H1 (cell line): ENCODE measurements around the gene MRAP2. TPM values are rescaled to one million over a fixed set of nuclear protein-coding genes. Genes with fewer than 3 reads are reported as not detected.

ENCODE experiments used
- CTCF ChIA-PET: fragments of 300-600 bp; sonication (Branson Sonifier 250); formaldehyde crosslinking; loops from one replicate; lab custom pipeline; 2021; ENCODE audit not compliant: partially characterized antibody; lab: Charles Lee
- POLR2A ChIA-PET: fragments of 300-600 bp; sonication (Branson Sonifier 250); formaldehyde crosslinking; loops from one replicate; lab custom pipeline; 2021; ENCODE audit warnings: inconsistent platforms; ENCODE audit not compliant: partially characterized antibody; lab: Charles Lee
- DNase-seq, 2 experiments: peaks; one replicate each; pipeline versions ENCODE4 v3.0.0 to v3.0.0-alpha.2; 2010 to 2022; ENCODE audit warnings: low spot score in 2 of 2, low read depth in 1 of 2, mixed read lengths in 1 of 2
- FAIRE-seq: peaks from 2 replicates; lab custom pipeline; 2011; peaks lifted over from hg19 to GRCh38; lab: Jason Lieb, UNC
- H2AFZ ChIP-seq: 2 replicates; pipeline ENCODE4 v1.8.1; 2012; ENCODE audit warnings: low read length, inconsistent platforms
- H2AK5ac ChIP-seq: 2 replicates; pipeline ENCODE4 v1.6.1; 2013; ENCODE audit warnings: low read depth, low read length
- H2BK120ac ChIP-seq: replicated peaks from 2 replicates; pipeline ENCODE3; 2013; ENCODE audit warnings: low read depth, low read length, inconsistent platforms
- H2BK12ac ChIP-seq: 2 replicates; pipeline ENCODE4 v1.6.1; 2013; ENCODE audit warnings: low read depth, low read length
- H2BK15ac ChIP-seq: 2 replicates; pipeline ENCODE4 v1.6.1; 2013; ENCODE audit warnings: low read length
- H2BK20ac ChIP-seq: 2 replicates; pipeline ENCODE4 v1.6.1; 2013; ENCODE audit warnings: low read length
- H2BK5ac ChIP-seq: 2 replicates; pipeline ENCODE4 v1.6.1; 2013; ENCODE audit warnings: low read depth, low read length
- H3K14ac ChIP-seq: 2 replicates; pipeline ENCODE4 v1.6.1; 2013; ENCODE audit warnings: inconsistent platforms; ENCODE audit not compliant: insufficient read length
- H3K18ac ChIP-seq: 2 replicates; pipeline ENCODE4 v1.6.1; 2013; ENCODE audit warnings: low read length; ENCODE audit errors: extremely low read depth
- H3K23ac ChIP-seq: 2 replicates; pipeline ENCODE4 v1.6.1; 2013; ENCODE audit warnings: inconsistent platforms; ENCODE audit not compliant: insufficient read length
- H3K23me2 ChIP-seq: 2 replicates; pipeline ENCODE4 v1.6.1; 2013; ENCODE audit warnings: low read depth, low read length
- H3K27ac ChIP-seq: 2 replicates; pipeline ENCODE4 v1.6.1; 2011; ENCODE audit warnings: low read depth, low read length, inconsistent platforms
- H3K27me3 ChIP-seq, 4 experiments: replicated peaks in 1 of 4; 1 replicate in 1 of 4; 2 replicates in 3 of 4; pipeline versions ENCODE4 v1.6.1 to v1.8.1; 2011 to 2013; ENCODE audit warnings: low read length in 3 of 4, mild to moderate bottlenecking in 3 of 4, inconsistent platforms in 2 of 4, mixed read lengths in 2 of 4, moderate library complexity in 1 of 4; ENCODE audit not compliant: control insufficient read depth in 3 of 4, insufficient read depth in 3 of 4; ENCODE audit errors: extremely low read depth in 1 of 4
- H3K36me3 ChIP-seq, 4 experiments: 2 replicates each; pipeline versions ENCODE4 v1.6.1 to v1.8.1; 2011 to 2013; ENCODE audit warnings: mild to moderate bottlenecking in 4 of 4, low read length in 3 of 4, moderate library complexity in 2 of 4, control low read depth in 1 of 4, inconsistent platforms in 1 of 4; ENCODE audit not compliant: insufficient read depth in 4 of 4, control insufficient read depth in 2 of 4
- H3K4ac ChIP-seq: replicated peaks from 2 replicates; pipeline ENCODE3; 2013; ENCODE audit warnings: low read length, low read depth, mixed read lengths, inconsistent platforms; ENCODE audit not compliant: insufficient read length
- H3K4me1 ChIP-seq, 4 experiments: replicated peaks in 1 of 4; 1 replicate in 1 of 4; 2 replicates in 3 of 4; pipeline versions ENCODE4 v1.6.1 to v1.8.1; 2011 to 2013; ENCODE audit warnings: low read length in 3 of 4, inconsistent platforms in 2 of 4, mixed read lengths in 1 of 4; ENCODE audit not compliant: insufficient read depth in 4 of 4, control insufficient read depth in 3 of 4
- H3K4me2 ChIP-seq, 2 experiments: 2 replicates each; pipeline versions ENCODE4 v1.6.1 to v1.8.1; 2011 to 2013; ENCODE audit warnings: low read depth in 2 of 2, low read length in 2 of 2, control low read depth in 1 of 2, inconsistent platforms in 1 of 2, mild to moderate bottlenecking in 1 of 2; ENCODE audit not compliant: insufficient read depth in 1 of 2
- H3K4me3 ChIP-seq, 4 experiments: fragments of 200-600, 300-600 bp in 1 of 4; sonication (generic), shearing (Covaris generic), sonication (Bioruptor Twin) in 1 of 4; 2 replicates each; pipeline versions ENCODE4 v1.5.1 to v1.8.1; 2011 to 2016; ENCODE audit warnings: low read length in 4 of 4, low read depth in 3 of 4, control low read depth in 2 of 4, inconsistent platforms in 2 of 4, mild to moderate bottlenecking in 2 of 4, mixed read lengths in 1 of 4, moderate library complexity in 1 of 4; ENCODE audit not compliant: insufficient read depth in 2 of 4; ENCODE audit errors: extremely low read depth in 1 of 4
- H3K56ac ChIP-seq: replicated peaks from 2 replicates; pipeline ENCODE3; 2013; ENCODE audit warnings: low read depth, mild to moderate bottlenecking, mixed read lengths, low read length, inconsistent platforms; ENCODE audit not compliant: insufficient read length
- H3K79me1 ChIP-seq: 2 replicates; pipeline ENCODE4 v1.6.1; 2013; ENCODE audit warnings: low read depth, low read length, control low read depth
- H3K79me2 ChIP-seq, 2 experiments: 2 replicates each; pipeline versions ENCODE4 v1.6.1 to v1.8.1; 2012 to 2013; ENCODE audit warnings: low read length in 2 of 2, mild to moderate bottlenecking in 2 of 2, inconsistent platforms in 1 of 2; ENCODE audit not compliant: insufficient read depth in 2 of 2, control insufficient read depth in 1 of 2
- H3K9ac ChIP-seq, 4 experiments: replicated peaks in 1 of 4; 1 replicate in 1 of 4; 2 replicates in 3 of 4; pipeline versions ENCODE4 v1.6.1 to v1.8.1; 2011 to 2013; ENCODE audit warnings: low read depth in 3 of 4, low read length in 3 of 4, control low read depth in 2 of 4, mild to moderate bottlenecking in 2 of 4, moderate library complexity in 2 of 4, inconsistent platforms in 1 of 4; ENCODE audit errors: extremely low read depth in 1 of 4
- H3K9me3 ChIP-seq, 2 experiments: 2 replicates each; pipeline versions ENCODE4 v1.6.1 to v1.8.1; 2012 to 2013; ENCODE audit warnings: mild to moderate bottlenecking in 2 of 2, moderate library complexity in 2 of 2, control low read depth in 1 of 2, inconsistent platforms in 1 of 2, low read depth in 1 of 2, low read length in 1 of 2, mixed read lengths in 1 of 2; ENCODE audit not compliant: insufficient read depth in 2 of 2
- H4K20me1 ChIP-seq, 2 experiments: replicated peaks in 1 of 2; 2 replicates each; pipeline versions ENCODE3 to v1.8.1; 2011 to 2013; ENCODE audit warnings: inconsistent platforms in 2 of 2, low read length in 2 of 2, mild to moderate bottlenecking in 1 of 2; ENCODE audit not compliant: insufficient read depth in 2 of 2, control insufficient read depth in 1 of 2
- H4K5ac ChIP-seq: 2 replicates; pipeline ENCODE4 v1.6.1; 2013; ENCODE audit warnings: low read length, low read depth, mixed read lengths, inconsistent platforms; ENCODE audit not compliant: insufficient read length
- H4K8ac ChIP-seq: 2 replicates; pipeline ENCODE4 v1.8.0; 2013; ENCODE audit warnings: mild to moderate bottlenecking, moderate library complexity, low read length, inconsistent platforms; ENCODE audit not compliant: insufficient read depth; ENCODE audit errors: extremely low read depth
- H4K91ac ChIP-seq: replicated peaks from 2 replicates; pipeline ENCODE3; 2013; ENCODE audit warnings: low read length, mixed read lengths, inconsistent platforms; ENCODE audit not compliant: insufficient read length
- BRCA1 ChIP-seq: IDR thresholded peaks from 2 replicates; pipeline ENCODE4 v1.6.1; 2012; ENCODE audit warnings: low read depth, low read length, improper control_type of control experiment
- CEBPB ChIP-seq: IDR thresholded peaks from 2 replicates; pipeline ENCODE4 v1.6.1; 2012; ENCODE audit warnings: low read depth, low read length
- CHD2 ChIP-seq: IDR thresholded peaks from 2 replicates; pipeline ENCODE4 v1.6.1; 2012; ENCODE audit warnings: low read length, improper control_type of control experiment
- EZH2 ChIP-seq: fragments of 200-600 bp; sonication (generic); IDR thresholded peaks from 2 replicates; pipeline ENCODE4 v1.7.1; 2012; ENCODE audit warnings: low read depth, mild to moderate bottlenecking, moderate library complexity, low read length, inconsistent platforms; ENCODE audit not compliant: severe bottlenecking
- FOSL1 ChIP-seq: IDR thresholded peaks from 2 replicates; pipeline ENCODE4 v1.6.1; 2011; ENCODE audit warnings: mild to moderate bottlenecking, low read depth, low read length, moderate library complexity; ENCODE audit not compliant: insufficient read depth
- NANOG ChIP-seq: IDR thresholded peaks from 2 replicates; pipeline ENCODE4 v1.6.1; 2011; ENCODE audit warnings: low read length, low read depth, mild to moderate bottlenecking, inconsistent platforms; ENCODE audit not compliant: insufficient read depth, poor library complexity, severe bottlenecking
- POLR2AphosphoS5 ChIP-seq: IDR thresholded peaks from 2 replicates; pipeline ENCODE4 v1.6.1; 2011; ENCODE audit warnings: low read depth, low read length
- POU5F1 ChIP-seq: IDR thresholded peaks from 2 replicates; pipeline ENCODE4 v1.6.1; 2011; ENCODE audit warnings: low read depth, mild to moderate bottlenecking, low read length, moderate library complexity
- SAP30 ChIP-seq: fragments of 300-600 bp; sonication (generic); IDR thresholded peaks from 2 replicates; pipeline ENCODE4 v1.7.1; 2012; ENCODE audit warnings: low read length, moderate library complexity, mild to moderate bottlenecking, inconsistent platforms; ENCODE audit not compliant: insufficient read depth, insufficient replicate concordance
- SIN3A ChIP-seq, 2 experiments: IDR thresholded peaks in 1 of 2; conservative IDR thresholded peaks in 1 of 2; 2 replicates each; pipeline ENCODE4 v1.6.1; 2011 to 2012; ENCODE audit warnings: low read length in 2 of 2, improper control_type of control experiment in 1 of 2, low read depth in 1 of 2, mild to moderate bottlenecking in 1 of 2
- SP2 ChIP-seq: IDR thresholded peaks from 2 replicates; pipeline ENCODE4 v1.6.1; 2012; ENCODE audit warnings: mild to moderate bottlenecking, low read length, inconsistent platforms
- TAF7 ChIP-seq: optimal IDR thresholded peaks from 2 replicates; pipeline ENCODE3; 2011; ENCODE audit warnings: low read depth, mild to moderate bottlenecking, inconsistent platforms, low read length, moderate library complexity, borderline replicate concordance
- WGBS, 2 experiments: shearing (Covaris generic) in 1 of 2; methylation state at CpG; one replicate each; pipeline versions ENCODE4 v1.1.6 to v1.1.7; 2013 to 2015; ENCODE audit warnings: low lambda C conversion rate in 2 of 2, mixed read lengths in 2 of 2, inconsistent platforms in 1 of 2, low coverage in 1 of 2, missing lambda C conversion rate in 1 of 2; ENCODE audit not compliant: insufficient replicate concordance in 2 of 2, insufficient coverage in 1 of 2, insufficient read length in 1 of 2; ENCODE audit errors: extremely low coverage in 1 of 2, missing lambda C conversion rate in 1 of 2; 5-methylcytosine and 5-hydroxymethylcytosine counted together
- polyA plus RNA-seq, 7 experiments: library from polyadenylated mRNA; depleted of rRNA in 3 of 7; stranded (reverse) in 5 of 7; unstranded in 2 of 7; fragments of >200 nt in 5 of 7; fragments of 200-250 nt in 2 of 7; gene quantifications; 1 replicate in 5 of 7; 2 replicates in 1 of 7; 4 replicates in 1 of 7; pipeline versions ENCODE4 v1.2.1 to v1.2.3, GENCODE V29; 2011 to 2013; ENCODE audit warnings: missing spikeins in 2 of 7, mixed read lengths in 2 of 7
- total RNA-seq: library from RNA; stranded (reverse); fragmentation: NEBNext Ultra II Directional; extraction: Animal tissue kit (Norgen Biotek cat#: 25700); gene quantifications from 2 replicates; pipeline ENCODE4 v1.2.1, GENCODE V29; 2021
- TF ChIP-seq, protein P1 (sequence below): IDR thresholded peaks from 2 replicates; pipeline ENCODE4 v1.6.1; 2012; ENCODE audit warnings: inconsistent platforms

Gene MRAP2
- total and polyA plus RNA-seq, 2 of the 8 experiments (the other 6 are each of a cell fraction or from before 2014, with no cell fraction given), result 5.0 to 11.0 TPM

DNA sequence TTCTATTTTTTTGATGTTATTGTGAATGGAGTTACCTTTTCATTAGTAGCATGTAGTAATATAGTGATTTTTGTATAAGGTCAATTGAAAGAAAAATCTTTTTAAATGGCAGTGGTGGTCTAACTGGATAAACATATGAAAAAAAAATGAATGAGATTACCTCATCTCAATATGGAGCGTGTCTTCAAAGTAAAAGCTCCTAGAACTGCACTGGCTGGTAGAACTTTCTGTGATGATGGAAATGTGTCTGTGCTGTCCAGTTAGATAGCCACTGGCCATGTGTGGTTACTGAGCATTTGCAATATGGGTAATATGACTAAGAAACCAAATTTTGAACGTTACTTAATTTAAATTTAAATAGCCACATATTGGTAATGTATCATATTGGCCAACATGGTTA, 44.1 kb downstream of the MRAP2 start:
- DNase-seq, result no peak
- Histone ChIP-seq H2AFZ (no peak overlapping the region), H3K23me2 (peaks cover 1% of the 10 kb centered on the region; the same call in 1 of the 2 replicates), H2BK5ac (no peak overlapping the region), H3K4me2 (no peak overlapping the region), H2BK15ac (no peak overlapping the region), H4K91ac (no peak overlapping the region), H3K14ac (no peak overlapping the region), H3K4me3 (no peak overlapping the region), H4K20me1 (no peaks in the 10 kb centered on the region), H3K79me2 (no peaks in the 10 kb centered on the region), H2AK5ac (no peak overlapping the region), H3K79me1 (no peaks in the 10 kb centered on the region), H3K9ac (no peak overlapping the region), H3K56ac (no peak overlapping the region), H2BK12ac (no peak overlapping the region), H3K23ac (no peak overlapping the region), H2BK20ac (no peak overlapping the region), H3K27me3 (no peaks in the 10 kb centered on the region), H3K9me3 (no peaks in the 10 kb centered on the region), H4K8ac (no peak overlapping the region), H3K18ac (no peak overlapping the region), H3K36me3 (no peaks in the 10 kb centered on the region), H2BK120ac (no peak overlapping the region), H3K27ac (no peak overlapping the region), H3K4ac (no peak overlapping the region), H4K5ac (no peak overlapping the region), H3K4me1 (peaks cover 0 to 4% (median 1%) of the 10 kb centered on the region in 4 experiments; a peak in 4 of 7 replicates)
- CTCF ChIA-PET, result interaction anchor here (1.7 kb wide), 1 partner anchor 12 kb away, joined by 4 read pairs; no protein-coding TSS in a partner anchor
- WGBS, 2 experiments, result 92% methylated on average over 2 of the region's 2 CpGs; no CpG with 5 or more reads in 1 of the 2 experiments
- POLR2A ChIA-PET, result no interaction called here
- no peak for FAIRE-seq
- no peak for TF ChIP-seq FOSL1
- no peak for TF ChIP-seq CEBPB
- TF ChIP-seq NANOG, result no peak
- no peak for TF ChIP-seq POU5F1
- no peak for TF ChIP-seq CHD2
- no peak for TF ChIP-seq EZH2
- TF ChIP-seq SAP30, result no peak
- TF ChIP-seq SIN3A (conservative IDR thresholded peaks at IDR 0.05 in 1 of 2, IDR thresholded peaks at IDR 0.05 in 1 of 2; ENCODE audit: low read depth in 1 of 2, low read length in 2 of 2), result no peak
- TF ChIP-seq, protein P1, sequence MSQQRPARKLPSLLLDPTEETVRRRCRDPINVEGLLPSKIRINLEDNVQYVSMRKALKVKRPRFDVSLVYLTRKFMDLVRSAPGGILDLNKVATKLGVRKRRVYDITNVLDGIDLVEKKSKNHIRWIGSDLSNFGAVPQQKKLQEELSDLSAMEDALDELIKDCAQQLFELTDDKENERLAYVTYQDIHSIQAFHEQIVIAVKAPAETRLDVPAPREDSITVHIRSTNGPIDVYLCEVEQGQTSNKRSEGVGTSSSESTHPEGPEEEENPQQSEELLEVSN, result no peak
- TF ChIP-seq TAF7, result no peak
- TF ChIP-seq POLR2AphosphoS5, result no peak
- TF ChIP-seq BRCA1, result no peak
- TF ChIP-seq SP2, result no peak
